GM06990 (cell line): ENCODE data around the gene CARNS1.

Experiments used
- DNase-seq: peaks from one replicate; pipeline ENCODE4 v3.0.0-alpha.2; 2011; ENCODE audit not compliant: insufficient read length; ENCODE audit errors: extremely low read depth
- H3K27me3 ChIP-seq: replicated peaks from 2 replicates; pipeline ENCODE4 v1.6.0; 2011; ENCODE audit warnings: low read length; ENCODE audit not compliant: control insufficient read depth, insufficient read depth
- H3K36me3 ChIP-seq: 2 replicates; pipeline ENCODE4 v1.5.1; 2011; ENCODE audit warnings: low read length; ENCODE audit not compliant: control insufficient read depth, insufficient read depth
- H3K4me3 ChIP-seq: replicated peaks from 2 replicates; pipeline ENCODE4 v1.5.1; 2011; ENCODE audit warnings: low read depth, mild to moderate bottlenecking, control low read depth, low read length
- TF ChIP-seq, protein P1 (sequence below): IDR thresholded peaks from 2 replicates; pipeline ENCODE4 v1.5.1; 2011; ENCODE audit warnings: low read length, control low read depth, mild to moderate bottlenecking, inconsistent platforms; ENCODE audit not compliant: insufficient read depth, poor library complexity, severe bottlenecking

The CARNS1 gene

GRCh38 chr11:67470337-67471002 lies 55.0 kb downstream of the CARNS1 start:
- Histone ChIP-seq H3K27me3 (no peaks in the 10 kb centered on the region), H3K4me3 (no peak overlapping the region), H3K36me3 (no peaks in the 10 kb centered on the region; the same call in 1 of the 2 replicates)
- DNase-seq, result peak; percentile 23
- TF ChIP-seq, protein P1, sequence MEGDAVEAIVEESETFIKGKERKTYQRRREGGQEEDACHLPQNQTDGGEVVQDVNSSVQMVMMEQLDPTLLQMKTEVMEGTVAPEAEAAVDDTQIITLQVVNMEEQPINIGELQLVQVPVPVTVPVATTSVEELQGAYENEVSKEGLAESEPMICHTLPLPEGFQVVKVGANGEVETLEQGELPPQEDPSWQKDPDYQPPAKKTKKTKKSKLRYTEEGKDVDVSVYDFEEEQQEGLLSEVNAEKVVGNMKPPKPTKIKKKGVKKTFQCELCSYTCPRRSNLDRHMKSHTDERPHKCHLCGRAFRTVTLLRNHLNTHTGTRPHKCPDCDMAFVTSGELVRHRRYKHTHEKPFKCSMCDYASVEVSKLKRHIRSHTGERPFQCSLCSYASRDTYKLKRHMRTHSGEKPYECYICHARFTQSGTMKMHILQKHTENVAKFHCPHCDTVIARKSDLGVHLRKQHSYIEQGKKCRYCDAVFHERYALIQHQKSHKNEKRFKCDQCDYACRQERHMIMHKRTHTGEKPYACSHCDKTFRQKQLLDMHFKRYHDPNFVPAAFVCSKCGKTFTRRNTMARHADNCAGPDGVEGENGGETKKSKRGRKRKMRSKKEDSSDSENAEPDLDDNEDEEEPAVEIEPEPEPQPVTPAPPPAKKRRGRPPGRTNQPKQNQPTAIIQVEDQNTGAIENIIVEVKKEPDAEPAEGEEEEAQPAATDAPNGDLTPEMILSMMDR, result no peak

- DNase-seq, result no peak
- TF ChIP-seq, protein P1, result no peak
Observed at GRCh38 chr11:67472882-67473281, 57.4 kb downstream of the CARNS1 start.

More at GRCh38 chr11:67472882-67473281, 57.4 kb downstream of the CARNS1 start:
- H3K36me3 ChIP-seq, result no peaks in the 10 kb centered on the region
- no peaks in the 10 kb centered on the region for H3K27me3 ChIP-seq
- no peak overlapping the region for H3K4me3 ChIP-seq
